ENCODE results near the gene AMOTL1.
"Not testable (repeated sequence)": the region's sequence is repeated elsewhere in the genome, so short reads cannot be mapped to it uniquely, and the experiment has no call there.

Gene AMOTL1

DNA sequence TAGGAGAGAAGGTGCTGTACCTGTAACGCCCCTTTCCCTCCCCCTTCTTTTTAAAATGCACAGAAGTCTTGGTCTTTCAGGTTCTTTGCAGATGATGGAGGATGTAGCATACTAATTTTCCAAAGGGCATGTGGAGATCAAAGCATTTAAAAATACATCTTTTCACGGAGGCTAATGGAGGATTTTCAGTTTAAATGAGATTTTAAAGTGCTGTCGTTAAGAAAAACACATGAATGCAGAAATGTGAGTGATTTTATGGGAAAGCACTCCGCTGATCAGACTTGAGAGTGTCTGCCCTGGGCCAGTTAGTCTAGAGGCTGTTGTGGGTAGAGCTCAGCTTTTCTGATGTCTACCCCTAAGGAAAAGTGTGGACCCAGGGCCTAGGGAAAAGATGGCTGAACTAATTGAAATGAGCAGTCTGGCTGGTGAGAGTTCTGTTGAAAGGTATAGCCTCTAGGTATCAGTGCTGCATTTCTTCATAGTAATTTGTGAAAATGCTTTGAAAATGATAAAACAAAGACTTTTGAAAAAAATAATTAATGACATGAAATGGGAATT lies 2.5 kb downstream of the AMOTL1 start:
- no peak for DNase-seq

DNA sequence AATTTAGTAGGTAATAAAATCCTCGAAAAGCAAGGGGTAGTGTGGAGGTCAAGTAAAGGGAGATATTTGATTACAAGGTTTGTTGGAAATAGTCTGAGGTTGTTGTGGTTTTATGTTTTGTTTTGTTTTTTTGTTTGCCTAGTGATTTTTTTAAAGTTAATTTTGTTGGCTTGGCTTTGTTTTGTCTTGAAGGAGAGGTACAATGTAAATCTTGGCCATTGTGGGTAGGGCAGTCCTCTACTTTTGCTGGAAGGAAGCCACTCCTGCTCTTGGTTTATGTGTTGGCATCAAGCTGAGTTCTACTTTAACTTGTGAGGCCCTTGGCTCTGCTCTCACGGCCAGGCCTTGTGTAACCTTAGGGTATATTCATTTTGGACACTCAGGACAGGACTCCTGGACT lies 3.2 kb downstream of the AMOTL1 start:
- no peak for DNase-seq

DNA sequence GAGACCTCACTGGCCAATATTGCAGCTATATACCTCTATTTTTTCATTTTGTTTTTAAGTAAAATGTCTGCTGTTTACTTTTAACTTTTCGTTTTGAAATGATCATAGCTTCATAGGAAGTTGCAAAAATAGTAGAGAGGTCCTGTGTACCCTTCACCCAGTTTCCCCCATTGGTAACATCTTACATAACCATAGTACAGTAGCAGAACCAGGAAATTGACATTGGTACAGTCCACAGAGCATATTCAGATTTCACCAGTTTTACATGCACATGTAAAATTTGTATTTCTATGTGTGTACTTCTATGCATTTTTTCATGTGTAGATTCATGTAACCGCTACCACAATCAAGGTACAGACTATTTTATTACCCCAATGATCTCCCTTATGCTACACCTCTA lies 3.8 kb downstream of the AMOTL1 start:
- DNase-seq, result no peak

DNA sequence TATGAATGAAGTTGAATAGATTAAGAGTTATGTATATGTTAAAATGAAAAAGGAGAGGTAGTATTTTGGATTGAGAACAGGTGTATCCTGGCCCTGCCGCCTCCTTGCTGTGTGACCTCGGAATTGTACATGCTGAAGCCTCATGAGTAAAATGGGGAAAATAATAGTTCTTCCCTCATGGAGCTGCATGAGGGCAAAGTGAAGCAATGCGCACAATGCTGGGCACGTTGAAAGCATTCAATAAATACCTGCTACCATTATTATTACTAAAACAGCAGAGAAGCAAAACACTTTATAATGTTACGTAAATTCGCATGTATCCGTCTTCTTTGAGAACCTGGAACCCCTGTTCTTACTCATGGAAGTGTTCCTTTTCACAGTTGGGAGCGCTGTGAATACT lies 5.7 kb downstream of the AMOTL1 start:
- no peak for DNase-seq

DNA sequence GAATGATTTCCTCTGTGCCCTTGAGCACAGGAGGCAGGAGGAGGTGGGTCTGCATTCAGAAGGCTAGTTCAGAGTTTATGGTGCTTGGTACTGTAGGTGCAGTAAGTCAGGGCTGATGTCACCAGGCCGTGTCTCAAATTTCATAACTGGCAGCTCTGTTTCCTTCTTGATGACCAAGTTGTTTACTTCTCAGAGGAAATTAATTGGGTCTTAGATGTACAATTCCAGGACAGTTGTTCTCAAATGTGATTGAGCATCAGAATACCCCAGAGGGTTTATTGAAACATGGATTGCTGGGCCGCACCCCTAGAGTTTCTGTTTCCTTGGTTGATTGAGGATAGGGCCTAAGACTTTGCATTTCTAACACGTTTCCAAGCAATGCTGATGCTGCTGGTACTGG lies 6.2 kb downstream of the AMOTL1 start:
- peak; percentile 79 for DNase-seq

DNA sequence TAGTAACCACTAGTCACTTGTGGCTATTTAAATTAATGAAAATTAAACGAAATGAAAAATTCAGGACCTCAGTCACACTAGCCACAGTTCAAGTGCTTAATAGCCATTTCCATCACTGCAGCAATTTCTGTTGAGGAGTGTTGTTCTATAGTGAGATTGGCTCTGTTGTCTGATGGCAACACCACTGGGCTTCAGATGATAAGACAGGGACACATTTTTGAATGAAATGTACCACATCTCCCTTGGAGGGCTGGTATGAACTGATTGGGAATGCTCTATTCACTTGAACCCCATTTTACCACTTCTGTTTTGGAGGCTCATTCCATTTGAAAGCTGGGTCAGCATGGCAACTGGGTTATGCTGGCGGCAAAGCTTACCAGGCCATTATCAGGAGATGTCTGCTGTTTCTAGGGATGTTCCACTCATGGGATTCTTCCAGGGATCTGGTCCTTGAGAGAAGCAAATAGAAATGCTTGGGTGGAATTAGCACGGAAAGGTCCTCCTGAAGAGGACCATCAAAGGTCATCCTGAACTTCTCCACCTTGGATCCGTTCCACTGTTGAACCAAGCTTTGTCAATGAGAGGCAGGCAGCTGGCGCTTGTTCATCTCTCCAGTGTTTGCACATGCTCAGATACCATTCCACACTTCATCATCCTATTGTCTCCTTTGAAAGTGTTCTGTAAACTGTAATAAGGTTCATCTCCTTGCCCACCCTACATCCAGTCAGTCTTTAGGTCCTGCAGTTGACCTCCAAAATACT lies 7.6 kb downstream of the AMOTL1 start:
- peak; percentile 95 for DNase-seq

DNA sequence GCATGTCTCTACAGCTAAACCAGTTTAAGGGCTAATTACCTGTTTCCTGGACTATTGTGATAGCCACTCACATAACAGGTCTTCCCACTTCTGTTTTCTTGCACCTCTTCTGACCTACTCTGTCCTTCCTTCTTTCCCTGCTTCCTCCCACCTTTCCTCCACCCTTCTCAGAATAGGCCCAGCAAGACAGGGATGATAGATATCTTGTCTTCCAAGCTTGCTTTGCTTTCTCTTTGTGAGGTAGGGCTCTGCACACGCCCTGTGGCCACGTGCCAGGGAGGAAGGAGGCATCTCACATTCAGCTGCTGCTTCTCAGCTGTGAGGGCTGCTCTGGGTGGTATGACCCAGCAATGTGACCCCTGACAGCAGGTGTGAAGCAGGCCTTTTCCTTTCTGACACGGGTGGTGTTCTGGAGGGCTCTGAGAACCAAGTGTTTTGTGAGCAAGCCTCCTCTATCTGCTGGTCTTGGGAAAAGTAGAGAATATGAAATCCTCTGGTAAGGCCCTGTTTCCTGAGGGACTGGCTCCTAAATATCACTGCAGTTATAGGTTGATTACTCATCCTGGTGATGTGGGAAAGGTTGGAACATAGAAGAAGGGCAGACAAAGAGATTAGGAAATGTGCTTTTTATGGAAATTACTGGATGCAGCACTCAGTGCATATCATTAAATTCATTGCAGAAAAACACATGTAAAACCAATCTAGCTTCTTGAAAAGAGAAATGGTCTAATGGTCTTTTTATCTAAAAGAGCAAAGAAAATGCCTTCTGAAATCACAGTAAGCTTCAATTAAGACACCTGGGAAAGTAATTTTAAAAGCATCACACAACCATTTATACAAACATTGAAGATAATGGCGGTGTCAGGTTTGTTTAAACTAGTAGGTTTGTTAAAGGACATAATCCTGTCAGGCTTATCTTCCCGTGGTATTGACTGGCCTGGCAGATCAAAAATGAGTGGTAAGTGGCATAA lies 8.5 kb downstream of the AMOTL1 start:
- peak; percentile 90 for DNase-seq

DNA sequence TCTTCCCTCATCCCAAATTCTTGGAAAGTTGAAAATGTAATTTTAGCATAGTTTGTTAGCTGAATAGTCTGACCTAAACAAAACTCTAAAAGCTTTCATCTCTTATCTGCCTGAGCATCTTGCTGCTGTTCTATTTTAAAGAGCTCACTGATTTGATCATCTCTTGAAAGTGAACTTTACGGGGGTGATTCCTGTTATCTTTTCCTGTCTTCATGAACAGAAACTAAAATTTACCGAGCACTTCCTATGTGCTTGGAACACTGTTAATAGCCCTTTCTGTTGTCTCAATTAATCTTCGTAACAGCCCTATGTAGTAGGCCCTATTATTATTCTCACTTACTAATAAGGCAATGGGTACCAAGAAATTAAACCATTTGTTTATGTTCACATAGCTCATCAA lies 12.3 kb downstream of the AMOTL1 start:
- no peak for DNase-seq

DNA sequence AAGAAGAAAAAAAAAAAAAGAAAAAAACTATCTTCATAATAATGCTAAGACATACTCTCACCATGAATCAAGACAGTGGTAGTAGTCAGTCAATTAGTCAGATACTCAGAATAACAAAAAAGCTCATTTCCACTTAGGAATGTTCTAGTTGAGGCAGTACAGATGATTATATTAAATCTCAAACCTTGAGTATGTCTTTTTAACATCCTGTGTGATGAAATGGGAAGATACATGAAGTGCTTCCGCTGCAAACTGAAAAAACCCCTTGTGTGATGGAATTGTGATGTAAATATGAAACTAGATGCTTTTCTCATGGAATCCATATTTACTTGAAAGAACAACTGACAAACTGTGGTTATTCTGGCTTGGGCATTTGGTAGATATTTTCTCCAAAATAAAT lies 13.7 kb downstream of the AMOTL1 start:
- no peak for DNase-seq

DNA sequence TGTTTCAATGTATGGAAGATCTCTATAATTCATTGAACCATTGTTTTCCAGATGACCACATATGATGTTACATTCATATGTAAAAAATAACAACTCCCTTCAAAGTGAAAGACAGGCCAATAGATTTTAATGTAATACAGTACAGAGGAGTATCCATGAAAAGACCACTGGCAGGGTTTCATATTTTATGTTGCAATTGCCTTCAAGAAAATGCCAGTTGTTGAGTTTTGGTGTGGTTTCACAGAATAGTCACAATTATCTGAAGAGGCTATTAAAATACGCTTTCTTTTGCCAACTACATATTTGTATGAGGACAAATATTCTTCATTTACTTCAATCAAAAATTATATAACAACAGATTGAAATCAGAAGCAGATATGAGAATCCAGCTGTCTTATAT lies 14.3 kb downstream of the AMOTL1 start:
- no peak for DNase-seq

DNA sequence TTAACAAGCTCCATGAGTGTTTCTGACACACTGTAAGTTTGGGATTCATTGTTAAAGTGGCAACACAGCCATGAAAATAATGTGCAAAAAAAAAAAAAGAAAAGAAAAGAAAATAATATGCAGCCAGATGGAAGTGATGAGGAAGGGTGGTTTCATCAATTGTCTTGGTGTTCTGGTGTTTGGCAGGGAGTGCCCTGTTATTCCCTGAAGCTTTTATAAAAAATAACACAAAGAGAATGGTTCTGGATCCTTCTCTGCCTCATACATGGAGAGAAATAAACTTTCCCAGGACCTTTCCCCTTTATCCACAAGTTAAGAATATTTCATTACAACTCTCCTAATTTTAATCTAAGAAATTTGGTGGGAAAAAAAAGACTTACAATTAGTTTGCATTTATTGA lies 16.7 kb downstream of the AMOTL1 start:
- no peak for DNase-seq

DNA sequence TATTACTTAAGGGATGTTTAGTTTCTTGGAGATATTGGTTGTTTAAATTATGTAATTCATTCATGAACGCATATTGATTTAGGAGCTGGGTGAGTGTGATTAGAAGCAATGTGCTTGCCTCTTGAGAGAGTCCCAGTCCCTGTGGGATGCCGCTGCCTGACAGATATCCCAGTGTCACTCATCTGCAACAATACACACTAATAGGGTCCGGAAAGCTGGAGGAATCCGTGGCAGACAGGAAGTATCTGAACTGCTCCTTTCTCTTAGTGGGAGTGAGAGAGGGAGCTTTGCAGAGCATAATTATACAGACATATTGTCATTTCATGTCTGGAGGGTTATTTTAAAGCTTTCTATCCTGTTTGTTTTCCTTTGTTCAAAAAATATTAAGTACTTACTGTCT lies 17.4 kb downstream of the AMOTL1 start:
- DNase-seq, result peak; percentile 10

DNA sequence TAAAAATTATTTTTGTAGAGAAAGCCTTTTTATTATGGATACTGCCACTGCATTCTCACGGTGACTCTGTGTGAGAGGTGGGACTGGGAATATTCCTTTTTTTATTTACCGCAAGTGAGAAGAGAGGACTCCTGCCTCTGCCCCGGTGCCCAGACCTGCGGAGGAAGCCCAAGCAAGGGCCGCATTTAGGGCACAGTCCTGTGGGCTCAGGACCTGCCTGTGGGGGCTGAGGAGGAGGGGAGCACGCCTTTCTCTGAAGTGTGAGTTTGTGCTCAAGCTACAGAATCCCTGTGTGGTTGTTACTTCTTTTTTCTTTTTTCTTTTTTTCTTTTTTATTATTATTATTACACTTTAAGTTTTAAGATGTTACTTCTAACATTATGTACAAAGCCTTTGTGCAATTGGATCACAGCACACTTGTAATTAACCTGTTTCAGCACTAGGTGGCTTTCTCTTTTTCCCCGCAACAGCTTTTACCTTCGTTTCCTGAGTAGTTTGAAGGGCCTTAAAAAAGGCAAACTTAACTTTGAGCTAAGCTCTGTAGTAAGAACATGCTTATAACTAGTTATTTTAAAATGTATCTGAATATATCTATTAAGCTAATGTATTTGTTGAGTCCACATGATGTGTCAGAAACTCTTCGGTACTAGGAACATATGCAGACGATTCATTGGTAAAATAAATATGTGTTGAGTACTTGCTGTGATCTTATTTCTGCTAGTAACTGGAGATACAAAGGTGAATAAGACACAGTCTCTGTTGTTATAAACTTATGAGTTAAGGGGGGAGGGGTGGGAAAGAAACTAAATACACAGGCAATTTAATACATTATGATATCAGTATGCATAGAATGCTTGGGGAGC lies 18.3 kb downstream of the AMOTL1 start:
- DNase-seq, result peak; percentile 75

DNA sequence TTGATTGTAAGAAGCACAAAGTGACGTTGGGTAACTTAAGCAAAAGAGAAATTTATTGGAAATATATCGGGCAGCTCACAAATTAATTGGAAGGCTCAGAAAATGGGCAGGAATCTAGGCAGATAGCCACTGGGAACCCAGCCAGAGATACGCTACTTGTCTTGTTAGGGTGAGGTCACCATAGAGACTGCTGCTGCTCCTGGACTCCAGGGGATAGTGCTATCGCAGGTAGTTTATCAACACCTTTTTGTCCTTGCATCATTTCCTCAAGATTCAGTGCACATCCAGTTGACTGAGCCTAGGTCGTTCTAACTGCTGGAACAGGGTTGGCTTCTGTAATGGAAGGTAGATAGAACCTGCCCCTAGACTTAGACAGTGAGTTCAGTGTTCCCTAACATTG lies 19.6 kb downstream of the AMOTL1 start:
- peak; percentile 27 for DNase-seq

DNA sequence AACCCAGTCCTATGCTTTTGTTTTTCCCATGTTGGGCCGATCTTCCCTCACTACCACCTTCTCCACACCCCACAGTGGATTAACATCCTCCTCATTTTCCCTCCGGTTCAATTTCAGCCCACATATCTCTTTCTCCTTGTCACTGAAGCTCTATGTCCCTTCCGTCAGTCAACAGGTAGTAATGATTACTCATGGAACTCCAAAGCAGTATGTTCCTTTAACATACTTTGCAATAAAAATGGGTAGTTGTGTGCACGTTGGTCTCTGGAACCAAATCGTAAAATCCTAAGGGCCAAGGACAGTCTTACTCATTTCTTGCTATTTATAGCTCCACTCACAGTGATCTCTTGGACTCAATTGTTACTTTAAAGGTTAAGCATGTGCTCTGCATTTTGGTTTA lies 20.2 kb downstream of the AMOTL1 start:
- no peak for DNase-seq

DNA sequence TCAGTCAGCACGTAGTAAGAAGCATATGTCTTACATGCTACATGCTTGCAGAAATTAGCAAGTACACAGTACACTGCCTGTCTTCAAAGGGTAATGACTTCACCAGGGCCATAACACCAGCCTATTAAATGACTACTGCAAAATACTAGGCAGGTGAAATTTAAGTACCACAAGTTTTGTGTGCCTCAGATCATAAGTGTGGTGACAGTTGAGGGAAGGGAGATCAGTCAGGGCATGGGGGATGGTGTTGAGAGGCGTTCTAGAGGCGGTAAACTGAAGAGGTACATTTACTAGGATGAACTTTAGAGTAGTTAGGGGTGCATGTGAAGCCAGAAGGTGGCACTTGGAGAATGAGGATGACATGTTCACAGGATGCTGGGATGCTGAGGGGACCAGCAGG lies 22.0 kb downstream of the AMOTL1 start:
- DNase-seq, result no peak

DNA sequence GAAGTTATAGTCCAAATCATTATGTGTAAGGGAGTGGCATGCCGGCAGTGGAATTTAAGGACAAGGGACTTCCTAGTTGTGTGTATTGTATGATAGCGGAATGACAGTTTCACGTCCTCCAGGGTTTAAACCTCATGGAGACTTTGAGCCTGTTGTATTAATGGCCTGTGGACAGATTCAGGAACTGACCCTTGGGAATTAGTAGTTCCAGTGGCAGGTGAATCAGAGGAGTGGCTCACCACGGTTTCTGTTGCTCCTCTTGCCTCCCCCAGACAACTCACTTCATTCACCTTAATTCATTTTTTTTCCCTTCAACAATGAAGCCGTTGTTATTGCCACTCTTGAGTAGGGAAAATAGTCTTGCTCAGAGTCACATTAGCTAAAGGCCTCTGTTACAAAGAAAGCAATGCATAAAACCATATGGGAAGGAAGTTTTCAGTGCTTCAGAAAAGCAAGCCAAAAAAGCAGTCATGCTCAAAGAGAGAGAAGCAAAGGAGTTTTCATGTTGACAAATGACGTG lies 22.6 kb downstream of the AMOTL1 start:
- DNase-seq, result no peak

DNA sequence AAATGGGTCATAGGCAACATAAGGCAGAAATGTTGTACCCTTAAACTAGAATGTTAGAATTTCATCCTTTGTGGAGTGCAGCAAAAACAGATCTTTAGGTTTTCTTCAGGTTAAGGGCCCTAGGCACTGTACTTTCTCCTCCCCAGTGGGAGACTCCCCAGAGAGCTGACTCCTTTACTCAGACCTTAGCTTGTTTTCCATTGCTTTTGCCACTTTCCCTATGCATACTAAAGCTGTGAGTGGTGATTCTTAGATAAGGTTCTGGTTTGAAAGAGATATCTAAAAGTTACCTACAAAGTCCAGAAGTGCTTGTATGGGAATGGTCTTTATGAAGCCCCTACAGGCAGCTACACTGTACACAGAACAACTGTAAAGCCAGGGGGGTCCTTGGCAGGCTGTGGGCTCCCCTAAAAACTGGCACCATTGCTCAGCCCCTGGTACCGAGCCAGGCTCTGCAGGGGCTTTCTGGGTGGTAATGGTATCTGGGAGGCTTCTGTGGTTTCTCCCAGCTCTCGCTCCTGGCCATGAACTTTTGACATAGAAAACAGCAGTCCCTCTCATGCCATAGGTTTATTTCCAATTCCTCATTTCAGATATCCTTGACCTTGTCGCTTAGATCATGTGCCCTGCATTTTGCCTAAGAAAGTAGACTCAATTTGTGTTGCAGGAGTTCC lies 23.2 kb downstream of the AMOTL1 start:
- no peak for DNase-seq

DNA sequence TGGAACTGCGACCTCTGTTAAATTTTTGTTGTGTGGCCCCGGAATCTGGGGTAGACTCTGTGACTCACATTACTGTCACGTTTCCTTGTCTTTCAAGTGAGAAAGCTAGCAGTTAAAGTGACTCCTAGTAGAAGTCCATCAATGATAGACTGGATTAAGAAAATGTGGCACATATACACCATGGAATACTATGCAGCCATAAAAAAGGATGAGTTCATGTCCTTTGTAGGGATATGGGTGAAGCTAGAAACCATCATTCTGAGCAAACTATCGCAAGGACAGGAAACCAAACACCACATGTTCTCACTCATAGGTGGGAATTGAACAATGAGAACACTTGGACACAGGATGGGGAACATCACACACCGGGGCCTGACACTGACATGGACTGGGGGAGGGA lies 23.8 kb downstream of the AMOTL1 start:
- not testable (repeated sequence) for DNase-seq

DNA sequence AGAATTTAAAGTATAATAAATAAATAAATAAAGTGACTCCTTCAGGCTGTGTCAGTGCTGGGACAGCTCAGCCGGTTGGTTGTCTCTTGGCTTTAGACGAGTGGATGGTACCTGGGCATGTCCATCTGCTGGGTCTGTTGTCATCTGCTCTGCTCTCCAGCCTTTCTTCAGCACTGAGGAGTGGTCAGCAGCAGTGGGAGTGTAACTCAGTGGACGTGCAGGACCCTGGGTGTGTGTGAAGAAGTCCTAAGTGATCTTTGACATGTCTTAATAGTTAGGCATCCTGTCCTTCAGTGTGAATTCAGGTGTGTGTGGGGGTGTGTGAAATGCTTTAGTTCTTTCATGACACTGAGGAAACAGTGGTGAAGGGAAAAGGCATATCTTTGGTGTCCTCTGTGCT lies 24.3 kb downstream of the AMOTL1 start:
- no peak for DNase-seq

DNA sequence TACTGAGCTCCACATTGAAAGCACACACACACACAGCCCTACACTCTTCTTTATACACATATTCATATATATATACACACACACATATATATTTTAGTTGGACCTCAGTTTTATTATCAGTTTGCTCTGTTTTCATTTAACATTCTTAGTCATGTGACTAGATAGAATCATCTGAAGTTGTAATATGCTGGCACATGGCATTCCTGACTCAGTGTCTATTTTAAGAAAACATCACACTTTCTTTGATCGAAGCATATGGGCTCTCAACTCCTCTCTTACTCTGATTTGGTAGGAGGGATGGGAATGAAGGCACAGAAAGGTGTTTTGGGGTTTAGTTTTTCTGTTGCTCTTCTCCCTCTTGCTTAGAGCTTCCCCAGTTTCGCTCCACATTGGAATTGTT lies 24.8 kb downstream of the AMOTL1 start:
- DNase-seq, result no peak

DNA sequence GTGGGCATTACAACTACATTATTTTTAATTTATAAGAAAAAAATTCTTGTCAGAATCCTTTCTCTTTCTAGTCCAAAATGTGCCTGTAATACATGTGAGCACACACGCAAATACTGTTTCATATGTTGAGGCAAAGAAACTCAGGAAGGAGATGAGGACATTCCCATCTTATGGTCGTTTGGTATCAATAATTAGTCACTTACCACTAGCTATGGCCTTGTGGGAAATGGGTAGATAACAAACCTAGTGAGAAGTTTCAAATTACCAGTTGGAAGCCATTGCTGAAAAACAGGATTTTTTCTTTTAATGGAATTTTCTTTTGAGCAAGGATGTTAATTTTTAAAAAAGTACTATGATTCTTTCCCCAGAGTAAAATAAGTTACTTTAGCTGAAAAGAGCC lies 25.7 kb downstream of the AMOTL1 start:
- no peak for DNase-seq
